ENCODE measurements around the gene NT5DC4. TPM values are rescaled to one million over a fixed set of nuclear protein-coding genes. Genes with fewer than 3 reads are reported as not detected.

Gene NT5DC4
- total and polyA plus RNA-seq, 2 of the 8 experiments (the other 6 are each of a cell fraction or from before 2014, with no cell fraction given) = not detected

GRCh38 chr2:112733871-112734270, 13.1 kb downstream of the NT5DC4 start:
- no peak for DNase-seq (ENCODE audit: low read depth in 1 of 2, low spot score in 2 of 2)

More at GRCh38 chr2:112733871-112734270, 13.1 kb downstream of the NT5DC4 start:
- Histone ChIP-seq H3K9ac (replicated peaks in 1 of 4; ENCODE audit: extremely low read depth in 1 of 4, low read depth in 3 of 4, low read length in 3 of 4) (no peak overlapping the region), H3K23ac (ENCODE audit: insufficient read length) (no peak overlapping the region), H3K79me2 (ENCODE audit: control insufficient read depth in 1 of 2, insufficient read depth in 2 of 2, low read length in 2 of 2) (no peaks in the 10 kb centered on the region), H3K4me3 (ENCODE audit: extremely low read depth in 1 of 4, insufficient read depth in 2 of 4, low read depth in 3 of 4, low read length in 4 of 4) (no peak overlapping the region), H4K5ac (ENCODE audit: insufficient read length, low read depth, low read length) (no peak overlapping the region), H3K27ac (ENCODE audit: low read depth, low read length) (no peak overlapping the region), H2BK12ac (ENCODE audit: low read depth, low read length) (no peak overlapping the region), H2BK5ac (ENCODE audit: low read depth, low read length) (no peak overlapping the region), H4K8ac (ENCODE audit: extremely low read depth, insufficient read depth, low read length) (no peak overlapping the region), H3K9me3 (ENCODE audit: insufficient read depth in 2 of 2, low read depth in 1 of 2, low read length in 1 of 2) (no peaks in the 10 kb centered on the region), H3K23me2 (ENCODE audit: low read depth, low read length) (no peaks in the 10 kb centered on the region), H3K79me1 (ENCODE audit: low read depth, low read length) (no peaks in the 10 kb centered on the region), H2AFZ (ENCODE audit: low read length) (no peak overlapping the region), H3K36me3 (ENCODE audit: control insufficient read depth in 2 of 4, insufficient read depth in 4 of 4, low read length in 3 of 4) (peaks cover 2 to 9% (median 5%) of the 10 kb centered on the region in 4 experiments; a peak in 5 of 8 replicates), H2BK120ac (replicated peaks; ENCODE audit: low read depth, low read length) (no peak overlapping the region), H3K4me1 (replicated peaks in 1 of 4; ENCODE audit: control insufficient read depth in 3 of 4, insufficient read depth in 4 of 4, low read length in 3 of 4) (no peaks in the 10 kb centered on the region), H2BK15ac (ENCODE audit: low read length) (no peak overlapping the region), H3K14ac (ENCODE audit: insufficient read length) (no peak overlapping the region), H3K18ac (ENCODE audit: extremely low read depth, low read length) (no peak overlapping the region), H3K4ac (replicated peaks; ENCODE audit: insufficient read length, low read depth, low read length) (no peak overlapping the region), H2BK20ac (ENCODE audit: low read length) (no peak overlapping the region), H3K4me2 (ENCODE audit: insufficient read depth in 1 of 2, low read depth in 2 of 2, low read length in 2 of 2) (no peak overlapping the region), H3K27me3 (replicated peaks in 1 of 4; ENCODE audit: control insufficient read depth in 3 of 4, extremely low read depth in 1 of 4, insufficient read depth in 3 of 4, low read length in 3 of 4) (no peaks in the 10 kb centered on the region), H4K20me1 (replicated peaks in 1 of 2; ENCODE audit: control insufficient read depth in 1 of 2, insufficient read depth in 2 of 2, low read length in 2 of 2) (no peaks in the 10 kb centered on the region), H2AK5ac (ENCODE audit: low read depth, low read length) (no peak overlapping the region), H3K56ac (replicated peaks; ENCODE audit: insufficient read length, low read depth, low read length) (no peak overlapping the region), H4K91ac (replicated peaks; ENCODE audit: insufficient read length, low read length) (no peak overlapping the region)
- FAIRE-seq = no peak
- 100% methylated on average over 1 of the region's 1 CpG; no CpG with 5 or more reads in 1 of the 2 experiments for WGBS, 2 experiments (ENCODE audit: extremely low coverage in 1 of 2, insufficient coverage in 1 of 2, insufficient read length in 1 of 2, insufficient replicate concordance in 2 of 2, low coverage in 1 of 2, low lambda C conversion rate in 2 of 2, missing lambda C conversion rate in 1 of 2)
- POLR2A ChIA-PET (ENCODE audit: partially characterized antibody) = no interaction called here
- no peak for TF ChIP-seq JUND (IDR thresholded peaks at IDR 0.05; ENCODE audit: low read length)
- CTCF ChIA-PET (ENCODE audit: partially characterized antibody) = interaction anchor here (0.8 to 1.6 kb wide), 5 partner anchors 15 to 208 kb away, joined by 3 to 4 read pairs (median 3); no protein-coding TSS in a partner anchor

Measured in H1 (cell line).